Esophagus squamous epithelium (tissue), 4 donors: Measurements from ENCODE around the gene PRTG.

Source experiments
- POLR2A ChIP-seq, 4 donors: fragments of 450-650 bp; IDR thresholded peaks; one replicate each; pipeline ENCODE4 v1.6.1; 2017; ENCODE audit warnings: antibody characterized with exemption in 4 of 4, mild to moderate bottlenecking in 4 of 4, moderate library complexity in 3 of 4
- TF ChIP-seq, protein P1 (sequence below), 6 experiments: fragments of 450-650 bp in 4 of 6; fragments of 200-600 bp in 2 of 6; sonication (generic) in 2 of 6; IDR thresholded peaks; one replicate each; pipeline ENCODE4 v1.5.1; 2016 to 2019; ENCODE audit warnings: antibody characterized with exemption in 6 of 6, mild to moderate bottlenecking in 4 of 6, moderate library complexity in 4 of 6

GRCh38 chr15:55660153-55660552 lies 82.8 kb downstream of the PRTG start:
- TF ChIP-seq, protein P1, sequence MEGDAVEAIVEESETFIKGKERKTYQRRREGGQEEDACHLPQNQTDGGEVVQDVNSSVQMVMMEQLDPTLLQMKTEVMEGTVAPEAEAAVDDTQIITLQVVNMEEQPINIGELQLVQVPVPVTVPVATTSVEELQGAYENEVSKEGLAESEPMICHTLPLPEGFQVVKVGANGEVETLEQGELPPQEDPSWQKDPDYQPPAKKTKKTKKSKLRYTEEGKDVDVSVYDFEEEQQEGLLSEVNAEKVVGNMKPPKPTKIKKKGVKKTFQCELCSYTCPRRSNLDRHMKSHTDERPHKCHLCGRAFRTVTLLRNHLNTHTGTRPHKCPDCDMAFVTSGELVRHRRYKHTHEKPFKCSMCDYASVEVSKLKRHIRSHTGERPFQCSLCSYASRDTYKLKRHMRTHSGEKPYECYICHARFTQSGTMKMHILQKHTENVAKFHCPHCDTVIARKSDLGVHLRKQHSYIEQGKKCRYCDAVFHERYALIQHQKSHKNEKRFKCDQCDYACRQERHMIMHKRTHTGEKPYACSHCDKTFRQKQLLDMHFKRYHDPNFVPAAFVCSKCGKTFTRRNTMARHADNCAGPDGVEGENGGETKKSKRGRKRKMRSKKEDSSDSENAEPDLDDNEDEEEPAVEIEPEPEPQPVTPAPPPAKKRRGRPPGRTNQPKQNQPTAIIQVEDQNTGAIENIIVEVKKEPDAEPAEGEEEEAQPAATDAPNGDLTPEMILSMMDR (IDR thresholded peaks at IDR 0.05): no peak
- TF ChIP-seq POLR2A (IDR thresholded peaks at IDR 0.05): no peak
